ENCODE data around the gene WFDC6.

- TF ChIP-seq CTCF (optimal IDR thresholded peaks at IDR 0.05 in 1 of 3, IDR thresholded peaks at IDR 0.05 in 1 of 3, conservative IDR thresholded peaks at IDR 0.05 in 1 of 3; ENCODE audit: extremely low read depth in 1 of 3, insufficient read depth in 2 of 3, low read length in 3 of 3) (no peak), EZH2 (IDR thresholded peaks at IDR 0.05; ENCODE audit: low read length) (no peak)
Measured at GRCh38 chr20:45489083-45489531, 50.2 kb downstream of the WFDC6 start.

Data from keratinocyte (primary cell).